Left cardiac atrium (tissue), 4 donors: Measurements from ENCODE around the gene STRADB. TPM values are rescaled to one million over a fixed set of nuclear protein-coding genes. Genes with fewer than 3 reads are reported as not detected.
"Not testable (repeated sequence)": the region's sequence is repeated elsewhere in the genome, so short reads cannot be mapped to it uniquely, and the experiment has no call there.

ENCODE experiments used
- ATAC-seq, 2 donors: fragments of 200-7000 bp; cut with Tn5 transposase; one replicate each; pipeline ENCODE4 v1.9.1; 2020; ENCODE audit warnings: mild to moderate bottlenecking in 2 of 2, moderate library complexity in 2 of 2
- DNase-seq: peaks from one replicate; pipeline ENCODE4 v3.0.0-alpha.2; 2020
- intact Hi-C, 2 donors: fragments of 100-400 bp; cut with DNase I; formaldehyde crosslinking; loops; one replicate each; pipeline versions ENCODE4 v1.14.1 to v1.15.1; 2022 to 2023
- total RNA-seq, 2 donors: library from RNA; stranded (reverse); fragmentation: NEBNext Ultra II Directional; extraction: Animal tissue kit (Norgen Biotek cat#: 25700); gene quantifications; one replicate each; pipeline ENCODE4 v1.2.1, GENCODE V29; 2021
- donor health status: DM: no; HTN: yes; CAD: no.
- donor health status: DM: no; HTN: yes; CAD: no; lungs with severe emphysema.
- donor health status: DM: yes; HTN: yes; CAD: no.
- donor health status: Dilated cardiomyopathy.

The STRADB gene
- total RNA-seq, 2 donors from 2014 or later: 32.5 to 51.5 TPM

DNA sequence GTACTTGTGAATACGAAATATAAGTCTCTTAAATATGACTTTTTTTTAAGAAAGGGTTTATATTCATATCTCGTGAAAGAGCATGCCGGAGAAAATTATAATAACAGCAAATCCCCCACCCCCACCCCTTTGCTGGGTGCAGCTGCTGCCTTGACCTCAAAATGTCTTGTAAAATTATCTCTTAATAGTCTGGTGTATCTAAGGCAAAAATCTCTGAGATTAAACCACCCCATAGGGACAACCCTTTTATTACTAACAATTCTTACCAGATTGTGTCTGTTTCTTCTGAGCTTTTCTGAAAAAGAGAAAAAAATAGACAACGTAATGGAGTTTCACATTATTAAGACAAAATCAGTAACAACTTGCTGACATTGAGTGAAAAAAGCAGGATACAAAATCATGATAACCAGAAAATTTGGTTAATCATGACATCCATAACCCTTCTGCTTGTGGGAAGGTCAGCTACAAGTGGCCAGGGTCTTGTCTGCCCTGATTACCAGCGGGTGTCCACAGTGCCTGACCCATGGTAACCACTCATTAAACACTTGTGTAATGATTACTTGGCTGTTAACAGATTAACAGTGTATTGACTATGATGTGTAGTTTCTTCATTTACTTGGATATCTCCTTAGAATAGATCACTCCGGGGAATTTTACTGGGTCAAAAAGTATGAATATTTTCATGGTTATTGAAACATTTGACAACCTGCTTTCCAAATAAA is 1.5 kb downstream of the STRADB start:
- ATAC-seq (no peak), DNase-seq (no peak)
- intact Hi-C loops: loop anchor here (5.0 to 10.0 kb wide), 2 partner anchors 48 to 51 kb away; no protein-coding TSS in a partner anchor

DNA sequence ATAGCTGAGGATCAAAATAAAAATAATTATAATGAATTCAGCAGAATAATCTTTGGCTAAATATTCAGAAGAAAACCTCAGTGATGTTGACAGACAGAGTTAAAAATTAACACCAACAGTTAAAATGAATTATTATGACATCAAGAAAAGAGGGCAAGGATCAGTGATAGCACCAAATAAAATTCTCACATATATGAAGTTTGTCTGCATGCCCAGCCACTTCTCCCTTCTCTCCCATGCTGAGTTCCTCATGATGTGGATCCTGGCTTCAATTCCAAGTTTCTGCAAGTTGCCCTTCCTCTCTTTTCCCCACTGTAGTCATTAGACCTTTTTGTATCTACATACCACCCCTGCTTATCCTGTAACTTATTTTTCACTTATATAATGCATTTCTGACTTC is 6.8 kb downstream of the STRADB start:
- DNase-seq (no peak), ATAC-seq (no peak)
- intact Hi-C loops: loop anchor here in 1 of 2 donors (10.0 kb wide), 1 partner anchor 54 kb away; no protein-coding TSS in a partner anchor

GRCh38 chr2:201460532-201460931 is 9.0 kb downstream of the STRADB start:
- ATAC-seq: no peak
- intact Hi-C loops: loop anchor here in 1 of 2 donors (5.0 kb wide), 1 partner anchor 73 kb away; no protein-coding TSS in a partner anchor
- no peak for DNase-seq

DNA sequence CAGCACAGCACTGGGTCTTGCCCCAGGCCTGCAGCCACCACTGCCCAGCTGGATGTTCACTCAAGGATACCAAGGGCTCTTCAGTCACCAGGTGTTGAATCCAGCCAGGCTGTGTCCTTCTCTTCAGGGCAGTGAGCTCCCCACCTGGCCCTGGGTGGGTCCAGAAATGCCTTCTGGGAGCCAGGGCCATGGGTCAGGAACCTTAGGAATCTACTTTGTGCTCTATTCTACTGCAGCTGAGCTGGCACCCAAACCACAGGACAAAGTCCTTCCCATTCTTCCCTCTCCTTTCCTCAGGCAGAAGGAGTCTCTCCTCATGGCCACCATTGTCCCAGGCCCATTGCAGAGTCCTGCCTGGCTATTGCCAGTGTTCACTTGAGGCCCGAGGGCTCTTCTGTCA is 13.0 kb downstream of the STRADB start:
- DNase-seq (no peak), ATAC-seq (no peak)
- intact Hi-C loops: loop anchor here in 1 of 2 donors (5.0 kb wide), 1 partner anchor 77 kb away; no protein-coding TSS in a partner anchor

- intact Hi-C loops: no loop called here
Measured at GRCh38 chr2:201465524-201465971, 14.0 kb downstream of the STRADB start.

DNA sequence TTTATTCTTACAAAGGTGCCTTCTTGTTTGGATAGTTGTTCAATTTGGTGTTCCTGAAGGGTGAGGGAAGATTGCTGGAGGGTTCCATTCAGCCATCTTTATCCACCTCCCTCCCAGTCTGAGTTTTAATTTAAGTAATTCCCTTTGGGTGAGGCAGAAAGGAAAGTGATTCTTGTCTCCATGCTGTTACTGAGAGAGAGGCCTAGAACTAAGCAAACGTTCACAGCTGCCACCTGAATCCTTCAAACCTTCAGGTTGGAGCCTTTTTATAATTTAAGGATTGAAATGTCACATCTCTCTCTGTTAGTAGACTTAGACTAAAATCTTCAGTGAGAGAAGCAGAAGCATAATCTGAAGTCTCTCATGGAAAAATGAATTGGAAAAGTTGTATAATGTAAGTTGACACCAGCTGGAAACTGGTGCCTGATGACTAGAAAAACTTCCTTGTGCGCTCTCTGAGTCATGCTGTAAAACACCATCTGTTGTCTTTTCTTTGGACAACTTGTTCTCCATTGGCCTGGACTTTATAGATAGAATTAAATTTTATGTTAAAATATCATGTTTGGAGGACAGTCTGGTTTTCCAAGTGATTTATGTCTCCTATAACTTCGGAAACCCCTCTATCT is 14.6 kb downstream of the STRADB start:
- ATAC-seq: peak in 1 of 2 donors; percentile 84
- intact Hi-C loops: no loop called here
- no peak for DNase-seq

More at GRCh38 chr2:201465524-201465971, 14.0 kb downstream of the STRADB start:
- ATAC-seq (peak; percentile 63 to 67), DNase-seq (no peak)

DNA sequence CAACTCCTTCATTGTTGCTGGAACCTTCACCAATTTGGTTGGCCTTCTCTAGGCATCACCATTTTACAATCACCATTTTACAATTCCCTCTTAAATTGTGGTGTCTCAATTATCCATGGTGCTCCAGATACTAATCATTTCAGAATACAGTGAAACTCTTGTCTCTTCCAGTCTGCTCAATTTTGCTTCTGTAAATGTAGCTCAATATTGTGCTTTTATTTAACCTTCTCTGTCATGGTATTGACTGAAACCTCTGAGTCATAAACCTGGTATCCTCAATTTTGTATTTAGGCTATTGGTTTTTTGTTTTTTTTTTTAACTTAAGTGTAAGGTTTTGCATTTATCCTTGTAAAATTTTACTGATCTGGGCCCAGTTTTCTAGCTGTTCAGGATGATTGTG is 16.1 kb downstream of the STRADB start:
- DNase-seq: no peak
- intact Hi-C loops: no loop called here
- ATAC-seq: no peak

DNA sequence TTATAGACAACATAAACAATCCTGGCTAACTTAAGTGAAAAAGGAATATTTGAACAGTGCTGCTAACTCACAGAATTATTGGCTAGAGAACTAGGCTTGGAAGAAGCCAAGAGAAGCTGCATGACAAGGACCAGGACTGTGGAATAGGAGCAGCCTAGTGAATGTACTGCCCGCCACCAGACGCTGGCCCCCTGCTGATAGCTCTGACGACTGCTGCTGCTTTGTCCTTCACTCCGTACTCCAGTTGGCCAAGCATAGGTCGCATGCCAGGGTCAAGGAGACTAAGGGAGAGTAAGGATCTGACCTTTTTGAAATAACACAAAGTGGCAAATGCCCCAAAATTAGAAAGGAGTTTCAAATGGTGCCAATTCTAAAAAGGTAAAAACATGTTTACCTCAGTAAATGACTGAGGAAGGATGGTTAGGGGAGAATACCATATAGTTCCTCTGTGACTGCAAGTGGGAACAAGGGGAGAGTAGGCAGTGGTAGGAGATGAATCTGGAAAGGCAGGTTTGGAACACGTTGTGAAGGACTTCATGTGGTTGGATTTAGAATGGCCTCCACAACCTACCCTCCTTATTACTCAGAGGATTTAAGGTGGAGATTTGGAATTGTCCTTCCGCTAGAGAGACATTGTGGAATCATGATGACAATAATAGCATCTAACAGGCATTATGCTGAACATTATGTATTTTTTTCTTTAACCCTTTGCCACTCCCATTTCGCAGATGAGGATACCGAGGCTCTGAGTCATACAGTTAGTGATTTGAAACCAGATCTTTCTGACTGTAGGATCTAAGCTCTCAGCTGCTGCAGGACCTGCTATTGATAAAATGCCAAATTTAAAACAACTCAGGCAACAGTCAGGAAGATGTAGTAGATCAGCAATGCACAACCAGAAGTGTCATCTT is 19.5 kb downstream of the STRADB start:
- DNase-seq (no peak), ATAC-seq (no peak)
- intact Hi-C loops: no loop called here

DNA sequence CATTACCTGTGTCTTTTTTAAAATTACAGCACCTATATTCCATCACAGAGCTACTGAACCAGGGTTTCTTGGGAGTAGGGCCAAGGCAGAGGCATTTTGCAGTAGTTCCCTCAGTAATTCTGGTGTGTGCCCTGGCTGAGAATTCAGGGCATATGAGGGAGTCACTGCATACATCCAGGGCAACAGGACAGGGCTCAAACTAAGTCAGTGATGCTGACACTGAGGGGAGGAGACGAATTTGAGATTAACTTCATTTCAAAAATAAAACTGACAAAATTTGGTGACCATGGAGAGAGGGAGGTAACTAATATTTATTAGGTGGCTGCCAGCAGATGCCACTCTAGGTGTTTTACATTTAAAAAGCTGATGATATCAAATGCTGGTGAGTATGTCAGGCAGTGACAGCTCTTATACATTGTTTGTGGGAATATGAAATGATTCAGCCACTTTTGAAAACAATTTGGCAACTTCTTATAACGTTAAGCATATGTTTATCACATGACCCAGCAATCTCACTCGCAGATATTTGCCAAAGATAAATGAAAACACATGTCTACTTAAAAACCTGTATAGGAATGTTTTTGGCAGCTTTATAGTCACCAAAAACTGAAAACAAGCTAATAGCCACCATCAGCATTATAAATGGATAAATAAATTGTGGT is 20.3 kb downstream of the STRADB start:
- DNase-seq (no peak), ATAC-seq (no peak)
- intact Hi-C loops: no loop called here

- intact Hi-C loops: no loop called here
- DNase-seq (no peak), ATAC-seq (no peak)
Measured at GRCh38 chr2:201472411-201472810, 20.9 kb downstream of the STRADB start.

- intact Hi-C loops: no loop called here
- ATAC-seq (peak in 1 of 2 donors; percentile 23), DNase-seq (no peak)
Measured at GRCh38 chr2:201482543-201482942, 31.0 kb downstream of the STRADB start.

GRCh38 chr2:201483342-201483741 is 31.8 kb downstream of the STRADB start:
- ATAC-seq (no peak), DNase-seq (no peak)
- intact Hi-C loops: no loop called here

DNA sequence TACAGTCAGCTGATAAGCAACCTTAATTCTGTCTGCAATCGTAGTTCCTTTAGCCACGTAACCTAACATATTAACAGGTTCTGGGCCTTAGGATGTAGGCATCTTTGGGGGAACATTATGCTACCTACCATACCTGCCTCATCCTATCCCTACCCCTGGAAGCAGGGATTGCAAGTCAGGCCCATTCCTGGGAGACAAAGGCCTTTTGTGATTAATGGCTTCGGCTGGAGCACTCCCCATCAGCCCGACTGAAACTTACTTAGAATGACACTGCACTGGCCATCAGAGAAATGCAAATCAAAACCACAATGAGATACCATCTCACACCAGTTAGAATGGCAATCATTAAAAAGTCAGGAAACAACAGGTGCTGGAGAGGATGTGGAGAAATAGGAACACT is 32.2 kb downstream of the STRADB start:
- intact Hi-C loops, ATAC-seq, DNase-seq: not testable (repeated sequence)

DNA sequence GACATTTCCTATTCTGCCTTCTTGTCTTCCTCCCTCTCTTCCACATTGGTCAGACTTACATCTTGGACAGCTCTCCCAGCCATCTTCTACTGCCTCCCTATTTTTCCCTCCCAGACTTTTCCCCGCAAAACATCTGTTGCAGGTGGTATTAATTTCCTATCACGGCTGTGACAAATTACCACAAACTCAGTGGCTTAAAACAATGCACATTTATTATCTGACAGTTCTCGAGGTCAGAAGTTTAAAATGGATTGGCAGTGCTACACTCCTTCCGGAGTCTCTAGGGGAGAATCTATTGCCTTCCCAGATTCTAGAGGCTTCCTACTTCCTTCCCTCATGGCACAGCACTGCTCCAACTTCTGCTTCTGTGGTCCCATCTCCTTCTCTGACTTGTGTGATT is 33.3 kb downstream of the STRADB start:
- intact Hi-C loops: no loop called here
- DNase-seq (no peak), ATAC-seq (no peak)

DNA sequence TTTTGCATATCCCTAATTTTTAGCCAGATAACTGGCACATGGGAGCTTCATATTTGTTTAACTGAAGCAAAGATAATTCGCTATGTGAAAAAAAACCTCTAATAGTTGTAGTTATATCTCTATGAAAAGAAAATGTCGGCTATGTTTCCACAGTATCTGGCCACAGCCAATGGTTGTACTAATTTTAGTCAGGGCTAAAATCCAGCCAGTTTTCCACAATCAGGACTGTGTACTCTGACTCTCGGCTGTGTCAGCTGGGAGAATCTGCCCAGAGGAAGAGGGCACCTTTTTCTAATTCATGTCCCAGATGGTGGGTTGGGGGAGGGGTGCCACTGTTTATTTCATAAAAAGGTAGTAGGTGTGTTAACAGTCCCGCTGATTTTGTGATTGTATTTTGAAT is 38.8 kb downstream of the STRADB start:
- no peak for ATAC-seq
- no peak for DNase-seq
- intact Hi-C loops: no loop called here

DNA sequence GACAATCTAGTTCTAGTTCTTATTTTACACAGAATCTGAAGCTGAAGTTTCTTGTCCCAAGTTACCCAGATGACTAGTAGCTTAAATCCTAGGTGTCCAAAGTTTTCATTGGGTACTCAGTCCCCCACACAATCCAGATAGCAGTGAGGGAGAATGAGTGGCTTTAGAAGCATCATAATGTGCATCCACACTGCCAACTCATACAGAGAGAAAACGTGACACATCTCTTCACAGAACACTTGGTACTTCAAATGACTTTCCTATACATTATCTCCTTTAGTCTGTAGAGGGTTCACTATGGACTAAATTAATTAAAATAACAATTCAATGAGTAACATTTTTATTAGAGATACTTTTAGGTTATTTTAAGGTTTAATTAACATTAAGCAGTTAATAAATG is 45.2 kb downstream of the STRADB start:
- DNase-seq (no peak), ATAC-seq (no peak)
- intact Hi-C loops: no loop called here

GRCh38 chr2:201500534-201500933 is 49.0 kb downstream of the STRADB start:
- ATAC-seq (no peak), DNase-seq (no peak)
- intact Hi-C loops: no loop called here

- intact Hi-C loops: no loop called here
- no peak for DNase-seq
- ATAC-seq: no peak
Measured at GRCh38 chr2:201502713-201503112, 51.2 kb downstream of the STRADB start.

GRCh38 chr2:201507725-201508124 is 56.2 kb downstream of the STRADB start:
- DNase-seq (no peak), ATAC-seq (no peak)
- intact Hi-C loops: no loop called here
